ENCODE results near the gene MARF1.
"Not testable (repeated sequence)": the region's sequence is repeated elsewhere in the genome, so short reads cannot be mapped to it uniquely, and the experiment has no call there.

The MARF1 gene

DNA sequence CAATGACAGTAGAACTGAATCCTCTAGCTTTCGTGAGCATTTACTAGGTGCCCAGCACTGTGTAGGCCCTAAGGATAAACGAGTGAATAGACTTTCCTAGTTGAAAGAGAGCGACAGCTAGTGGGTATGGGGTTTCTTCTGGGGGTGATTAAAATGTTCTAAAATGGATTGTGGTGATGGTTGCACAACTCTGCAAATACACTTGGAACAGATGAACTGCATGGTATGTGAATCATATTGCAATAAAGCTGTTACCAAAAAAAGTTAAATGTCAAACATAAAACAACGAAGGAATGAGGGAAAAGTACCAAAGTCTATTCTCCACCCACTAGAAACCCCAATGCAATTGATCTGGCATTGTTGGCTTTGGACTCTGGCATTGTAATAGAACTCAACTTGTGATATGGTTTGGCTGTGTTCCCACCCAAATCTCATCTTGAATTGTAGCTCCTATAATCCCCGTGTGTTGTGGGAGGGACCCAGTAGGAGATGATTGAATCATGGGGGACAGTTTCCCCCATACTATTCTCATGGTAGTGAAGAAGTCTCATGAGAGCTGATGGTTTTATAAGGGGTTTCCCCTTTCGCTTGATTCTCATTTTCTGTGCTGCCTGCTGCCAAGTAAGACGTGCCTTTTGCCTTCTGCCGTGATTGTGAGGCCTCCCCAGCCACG is 70.5 kb downstream of the MARF1 start:
- DNase-seq (ENCODE audit: low read depth): peak; percentile 53

DNA sequence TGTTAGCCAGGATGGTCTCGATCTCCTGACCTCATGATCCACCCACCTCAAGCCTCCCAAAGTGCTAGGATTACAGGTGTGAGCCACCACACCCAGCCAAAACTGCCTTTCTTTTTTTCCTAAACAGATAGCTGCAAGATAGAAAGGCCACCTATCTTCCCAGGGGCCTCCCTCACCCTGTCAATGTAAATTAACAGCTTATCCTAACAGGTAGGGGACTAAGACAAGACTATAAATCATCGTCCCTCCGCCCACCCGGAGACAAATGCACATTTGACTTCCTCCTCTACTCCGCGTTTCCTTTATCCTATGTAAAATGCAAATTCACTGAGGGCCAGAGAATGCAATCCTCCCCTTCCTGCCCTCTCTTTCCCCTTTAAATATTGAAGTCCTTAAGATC is 71.4 kb downstream of the MARF1 start:
- DNase-seq (ENCODE audit: low read depth): no peak

DNA sequence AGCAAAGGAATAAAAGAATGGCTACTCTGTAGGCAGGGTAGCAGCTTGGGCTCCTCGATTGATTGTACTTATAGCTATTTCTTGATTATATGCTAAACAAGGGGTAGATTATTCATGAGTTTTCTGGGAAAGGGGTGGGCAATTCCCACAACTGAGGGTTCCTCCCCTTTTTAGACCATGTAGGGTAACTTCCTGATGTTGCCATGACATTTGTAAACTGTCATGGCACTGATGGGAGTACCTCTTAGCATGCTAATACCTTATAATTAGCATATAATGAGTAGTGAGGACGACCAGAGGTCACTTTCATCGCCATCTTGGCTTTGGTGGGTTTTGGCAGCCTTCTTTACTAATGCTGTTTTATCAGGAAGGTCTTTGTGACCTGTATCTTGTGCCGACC is 72.3 kb downstream of the MARF1 start:
- not testable (repeated sequence) for DNase-seq (ENCODE audit: low read depth)

DNA sequence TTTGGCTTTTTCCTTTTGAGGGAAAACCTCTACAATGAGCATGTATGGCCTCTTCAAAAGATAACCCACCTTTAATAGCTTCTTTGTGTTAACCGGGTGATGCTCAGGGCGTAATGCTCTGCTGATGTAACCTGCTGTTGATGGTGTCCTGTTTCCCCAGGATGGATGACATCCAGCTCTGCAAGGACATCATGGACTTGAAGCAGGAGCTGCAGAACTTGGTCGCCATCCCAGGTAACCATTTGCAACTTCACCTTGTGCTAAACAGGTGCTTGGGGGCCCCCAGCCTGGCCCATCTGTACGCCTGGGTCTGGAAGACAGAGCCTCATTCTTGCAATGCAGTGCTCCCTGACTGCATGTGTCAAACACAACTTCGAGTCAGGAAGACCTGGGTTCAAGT is 75.1 kb downstream of the MARF1 start:
- DNase-seq (ENCODE audit: low read depth): no peak

DNA sequence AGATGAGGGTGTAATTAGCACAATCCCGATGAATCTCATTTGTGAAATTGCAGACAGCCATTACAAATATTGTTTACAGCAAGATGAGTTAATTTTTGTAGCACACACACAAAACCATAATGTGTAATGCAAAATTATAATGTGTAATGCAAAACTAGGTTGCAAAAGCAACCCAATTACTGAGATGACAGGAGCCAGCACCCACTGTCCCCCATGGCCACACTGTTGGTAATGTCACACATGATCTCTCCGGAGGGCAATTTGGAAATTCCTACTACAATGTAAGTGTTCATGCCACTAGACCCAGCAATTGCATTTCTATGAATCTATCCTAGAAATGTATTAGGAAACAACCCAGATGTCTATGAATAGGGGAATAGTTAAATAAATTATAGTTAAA is 76.9 kb downstream of the MARF1 start:
- DNase-seq (ENCODE audit: low read depth): no peak

DNA sequence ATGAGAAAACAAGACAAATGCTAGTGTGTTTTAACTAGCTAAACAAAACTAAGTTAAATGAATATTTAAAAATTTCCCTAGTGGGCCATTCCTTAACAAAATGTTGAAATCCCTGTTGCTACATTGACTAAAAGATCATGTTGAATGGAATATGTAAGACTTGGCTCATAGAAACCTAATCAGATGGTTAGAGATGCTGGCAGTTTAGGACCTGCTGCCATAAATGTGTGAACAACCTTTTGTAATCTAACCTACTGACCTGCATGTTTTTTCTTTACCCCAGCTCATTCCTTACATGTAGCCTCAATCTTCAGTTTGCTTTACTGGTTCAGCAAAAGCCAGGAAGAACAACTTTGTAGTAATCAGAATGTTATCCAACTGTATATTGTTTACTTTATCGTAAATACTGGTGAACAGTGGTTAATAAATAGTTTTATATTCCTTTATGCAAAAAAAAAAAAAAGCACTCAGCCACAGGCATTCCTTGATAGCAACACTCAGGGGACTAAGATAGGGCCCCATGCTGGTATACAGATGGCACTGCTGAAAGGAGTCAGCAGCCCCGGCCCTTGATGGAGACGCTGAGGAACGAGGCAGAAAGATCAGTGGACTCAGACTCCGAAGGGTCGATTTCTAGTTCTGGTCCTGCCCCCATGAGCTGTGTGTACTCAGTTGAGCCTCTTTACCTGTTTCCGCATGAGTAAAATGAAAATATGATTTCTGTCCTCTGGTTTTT is 78.2 kb downstream of the MARF1 start:
- no peak for DNase-seq (ENCODE audit: low read depth)

DNA sequence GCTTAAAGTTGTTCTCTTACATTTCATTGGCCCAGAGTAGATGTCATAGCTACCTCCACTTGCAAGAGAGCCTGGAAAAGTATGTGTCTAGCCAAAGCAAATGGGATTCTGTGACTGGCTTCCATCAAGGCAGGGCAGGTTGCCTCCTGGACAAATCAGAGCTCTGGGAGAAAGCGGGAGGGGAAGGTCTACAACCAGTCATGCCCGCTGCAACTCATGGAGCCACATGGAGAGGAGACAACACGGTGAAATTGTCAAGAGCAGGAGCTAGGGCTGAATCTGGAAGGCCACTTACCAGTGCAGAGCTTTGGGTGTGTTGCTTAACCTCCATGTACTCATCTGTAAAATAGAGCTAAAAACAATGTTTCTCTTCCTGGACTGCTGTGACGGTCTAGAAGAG is 83.8 kb downstream of the MARF1 start:
- no peak for DNase-seq (ENCODE audit: low read depth)

DNA sequence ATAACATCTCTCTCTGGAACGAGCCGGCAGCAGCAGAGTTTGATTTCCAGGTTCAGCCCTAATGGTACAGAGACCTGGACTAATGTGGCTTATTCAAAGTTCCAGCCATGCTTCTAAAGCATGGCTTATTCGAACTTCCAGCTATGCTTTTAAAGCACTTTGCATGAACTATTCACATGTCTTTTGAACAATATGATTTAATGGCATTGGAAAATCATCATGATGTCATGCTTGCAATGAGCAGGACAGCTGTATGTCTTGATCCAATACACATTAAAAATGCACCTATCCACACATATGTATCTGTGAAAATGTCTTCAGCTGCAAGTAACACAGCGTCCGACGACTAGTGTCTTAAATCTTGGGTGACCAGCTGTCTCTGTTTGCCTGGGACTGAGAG is 85.7 kb downstream of the MARF1 start:
- no peak for DNase-seq (ENCODE audit: low read depth)

DNA sequence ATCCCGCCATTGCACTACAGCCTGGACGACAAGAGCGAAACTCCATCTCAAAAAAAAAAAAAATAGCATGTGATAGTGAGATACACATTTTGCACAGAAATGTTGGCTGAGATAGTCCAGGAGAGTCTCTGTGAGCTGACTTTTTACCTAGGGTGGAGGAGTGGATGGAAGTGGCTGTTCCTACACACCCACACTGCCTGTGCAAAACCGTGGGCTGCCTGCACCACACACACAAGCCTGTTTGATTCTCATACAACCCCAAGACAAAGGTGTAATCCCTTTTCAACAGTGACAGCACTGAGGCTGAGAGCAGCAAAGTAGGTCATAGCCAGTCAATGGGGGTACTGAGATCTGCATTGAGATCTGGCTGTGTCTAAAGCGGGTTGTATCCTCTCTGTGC is 86.8 kb downstream of the MARF1 start:
- no peak for DNase-seq (ENCODE audit: low read depth)

DNA sequence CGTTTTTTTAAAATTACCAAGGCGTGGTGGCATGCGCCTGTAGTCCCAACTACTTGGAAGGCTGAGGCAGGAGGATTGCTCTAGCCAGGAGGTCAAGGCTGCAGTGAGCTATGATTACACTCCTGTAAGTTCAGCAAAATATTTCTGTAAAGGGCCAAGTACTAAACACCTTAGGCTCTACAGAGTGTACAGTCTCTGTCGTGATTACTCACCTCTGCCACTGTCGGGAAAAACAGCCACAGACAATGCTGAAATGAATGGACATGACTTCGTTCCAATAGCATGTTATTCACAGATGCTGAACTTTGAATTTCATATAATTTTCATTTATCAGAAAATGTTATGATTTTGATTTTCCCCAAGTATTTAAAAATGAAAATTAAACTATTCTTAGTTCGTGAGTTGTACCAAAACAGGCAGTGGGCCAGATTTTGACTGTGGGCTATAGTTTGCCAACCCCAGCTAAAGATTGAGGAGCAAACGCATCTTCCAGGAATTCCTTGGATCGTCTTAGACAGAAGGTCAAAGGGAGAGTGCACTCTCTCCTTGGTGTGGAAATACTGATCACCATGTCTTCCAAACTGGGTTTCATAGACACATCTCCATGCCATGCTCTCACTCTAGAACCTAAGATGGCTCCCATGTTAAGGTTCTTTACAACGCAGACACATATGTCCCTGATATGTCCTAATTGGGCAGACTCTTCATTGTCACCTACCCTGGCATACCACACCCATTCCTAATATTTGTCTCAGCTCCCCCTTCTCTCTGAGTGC is 89.5 kb downstream of the MARF1 start:
- DNase-seq (ENCODE audit: low read depth): no peak

DNA sequence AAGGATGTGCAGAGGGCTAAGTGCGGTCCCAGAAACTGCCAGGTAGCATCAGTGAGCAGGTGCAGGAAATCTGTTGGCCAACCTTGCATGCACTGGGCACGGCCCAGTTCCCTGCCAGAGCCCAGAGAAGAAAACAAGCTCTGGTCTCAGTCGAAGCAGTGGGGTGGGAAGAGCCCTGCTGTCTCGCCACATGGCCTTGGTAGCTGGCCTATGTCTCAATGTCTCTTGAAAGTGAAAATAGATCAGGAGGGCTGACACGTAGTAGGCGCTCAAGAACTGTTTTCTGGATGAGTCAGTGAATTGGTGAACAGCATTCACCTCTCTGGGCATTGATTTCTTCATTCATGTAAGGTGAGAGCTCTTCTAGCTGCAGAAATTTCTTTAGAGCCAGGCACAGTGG is 90.4 kb downstream of the MARF1 start:
- DNase-seq (ENCODE audit: low read depth): no peak

DNA sequence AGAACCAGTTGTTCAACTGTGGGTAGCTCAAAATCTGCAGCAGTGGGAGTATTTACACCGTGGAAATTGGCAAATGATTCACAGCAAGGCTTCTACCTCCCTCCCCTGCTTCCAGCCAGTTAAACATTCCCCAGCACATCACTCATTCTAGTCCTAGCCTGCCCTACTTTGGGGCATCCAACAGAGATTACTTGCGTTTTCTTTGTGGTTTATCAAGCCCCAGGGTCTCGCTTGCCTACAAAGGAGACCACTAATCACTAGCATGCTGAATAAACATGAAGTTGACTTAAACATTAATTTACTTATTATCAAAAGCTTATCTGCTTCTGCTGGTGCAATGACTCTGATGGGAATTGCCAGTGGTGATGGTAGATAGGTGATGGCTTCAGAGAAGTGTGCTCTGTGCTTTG is 94.5 kb downstream of the MARF1 start:
- no peak for DNase-seq (ENCODE audit: low read depth)

DNA sequence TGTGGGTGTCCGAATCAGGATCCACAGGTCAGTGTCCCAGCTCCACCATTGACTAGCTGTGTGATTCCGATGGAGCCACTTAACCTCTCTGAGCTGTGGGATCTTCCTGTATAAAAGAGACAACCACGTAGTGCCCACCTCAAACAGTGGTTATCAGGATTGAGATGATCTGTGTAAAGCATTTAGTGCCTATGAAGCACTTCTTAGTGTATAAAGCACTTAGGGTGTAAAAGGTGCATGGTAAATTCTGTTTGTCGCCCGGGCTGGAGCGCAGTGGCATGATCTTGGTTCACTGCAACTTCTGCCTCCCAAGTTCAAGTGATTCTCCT is 95.2 kb downstream of the MARF1 start:
- no peak for DNase-seq (ENCODE audit: low read depth)

DNA sequence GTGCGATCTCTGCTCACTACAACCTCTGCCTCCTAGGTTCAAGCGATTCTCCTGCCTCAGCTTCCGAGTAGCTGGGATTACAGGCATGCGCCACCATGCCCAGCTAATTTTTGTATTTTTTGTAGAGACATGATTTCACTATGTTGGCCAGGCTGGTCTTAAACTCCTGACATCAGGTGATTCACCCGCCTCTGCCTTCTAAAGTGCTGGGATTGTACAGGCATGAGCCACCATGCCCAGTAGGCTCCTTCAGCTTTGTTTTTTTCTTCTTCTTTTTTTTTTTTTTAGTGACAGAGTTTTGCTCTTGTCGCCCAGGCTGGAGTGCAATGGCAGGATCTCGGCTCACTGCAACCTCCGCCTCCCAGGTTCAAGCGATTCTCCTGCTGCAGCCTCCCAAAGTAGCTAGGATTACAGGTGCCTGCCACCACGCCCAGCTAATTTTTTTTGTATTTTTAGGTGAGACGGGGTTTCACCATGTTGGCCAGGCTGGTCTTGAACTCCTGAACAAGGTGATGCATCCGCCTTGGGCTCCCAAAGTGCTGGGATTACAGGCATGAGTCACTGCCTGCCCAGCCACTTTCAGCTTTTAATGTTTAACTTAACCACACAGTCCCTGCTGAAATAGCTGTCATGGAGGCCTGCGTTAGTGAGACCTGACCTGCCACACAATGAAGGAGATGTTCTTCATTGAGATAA is 95.7 kb downstream of the MARF1 start:
- not testable (repeated sequence) for DNase-seq (ENCODE audit: low read depth)

DNA sequence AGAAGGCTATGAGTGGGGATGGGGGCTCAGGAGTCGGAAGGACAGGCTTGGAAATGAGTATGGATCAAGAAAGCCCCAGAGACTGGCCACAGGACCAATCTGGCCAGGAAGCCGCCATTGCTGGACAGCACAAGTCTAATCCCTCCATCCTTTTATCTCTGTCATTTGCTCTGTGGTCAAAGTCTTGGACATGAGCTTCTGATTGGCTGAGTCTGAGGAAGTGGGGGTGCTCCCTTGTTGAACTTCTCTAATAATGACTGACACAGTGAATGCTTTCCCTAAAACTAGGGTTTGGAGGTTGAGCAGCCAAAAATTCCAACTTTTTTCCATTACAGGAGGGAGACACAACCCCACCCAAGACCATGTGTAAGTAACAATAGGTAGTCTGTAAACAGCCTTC is 97.4 kb downstream of the MARF1 start:
- no peak for DNase-seq (ENCODE audit: low read depth)

DNA sequence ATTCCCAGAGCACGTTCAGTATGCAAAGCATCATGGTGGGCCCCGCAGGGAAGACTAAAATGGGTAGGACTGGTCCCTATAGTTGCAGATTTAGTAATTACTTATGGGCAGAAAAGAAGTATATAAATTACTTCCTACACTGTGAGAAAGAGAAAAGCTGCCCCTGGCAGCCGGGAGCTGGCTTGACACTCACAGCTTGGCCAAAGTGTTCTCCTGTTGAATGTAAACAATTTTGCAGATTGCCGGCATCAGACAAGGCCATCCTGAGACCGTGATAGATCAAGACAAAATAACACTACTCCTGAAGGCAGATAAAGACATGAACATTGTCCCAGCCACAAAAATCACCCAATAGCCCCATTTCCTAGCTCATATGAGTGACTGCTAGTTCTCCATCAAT is 98.5 kb downstream of the MARF1 start:
- no peak for DNase-seq (ENCODE audit: low read depth)
